Measurements from ENCODE around the gene SPATA31D4. TPM values are rescaled to one million over a fixed set of nuclear protein-coding genes. Genes with fewer than 3 reads are reported as not detected.

Gene SPATA31D4
- total RNA-seq, 1 donor from 2014 or later, result not detected

DNA sequence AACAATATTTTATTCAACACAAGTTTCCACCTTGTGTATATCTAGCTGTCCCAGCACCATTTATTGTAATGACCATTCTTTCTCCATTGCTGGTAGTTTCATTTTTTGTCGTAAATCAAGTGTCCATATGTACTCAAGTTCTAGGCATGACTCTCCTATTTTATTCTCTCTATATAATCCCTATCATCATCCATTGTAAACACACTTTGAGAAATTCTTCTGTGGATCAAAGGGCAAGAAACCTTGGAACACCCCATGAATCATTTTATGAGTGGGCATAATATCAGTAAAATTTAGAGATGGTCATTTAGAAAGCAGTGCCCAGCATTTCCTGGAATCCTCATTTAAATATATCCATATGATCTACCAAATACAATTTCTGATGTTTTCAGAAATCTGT is 35.8 kb upstream of the SPATA31D4 start:
- H3K4me3 ChIP-seq, result no peak overlapping the region
- DNase-seq, result no peak
- no peak overlapping the region for H3K27ac ChIP-seq (replicated peaks)
- TF ChIP-seq, protein P1, sequence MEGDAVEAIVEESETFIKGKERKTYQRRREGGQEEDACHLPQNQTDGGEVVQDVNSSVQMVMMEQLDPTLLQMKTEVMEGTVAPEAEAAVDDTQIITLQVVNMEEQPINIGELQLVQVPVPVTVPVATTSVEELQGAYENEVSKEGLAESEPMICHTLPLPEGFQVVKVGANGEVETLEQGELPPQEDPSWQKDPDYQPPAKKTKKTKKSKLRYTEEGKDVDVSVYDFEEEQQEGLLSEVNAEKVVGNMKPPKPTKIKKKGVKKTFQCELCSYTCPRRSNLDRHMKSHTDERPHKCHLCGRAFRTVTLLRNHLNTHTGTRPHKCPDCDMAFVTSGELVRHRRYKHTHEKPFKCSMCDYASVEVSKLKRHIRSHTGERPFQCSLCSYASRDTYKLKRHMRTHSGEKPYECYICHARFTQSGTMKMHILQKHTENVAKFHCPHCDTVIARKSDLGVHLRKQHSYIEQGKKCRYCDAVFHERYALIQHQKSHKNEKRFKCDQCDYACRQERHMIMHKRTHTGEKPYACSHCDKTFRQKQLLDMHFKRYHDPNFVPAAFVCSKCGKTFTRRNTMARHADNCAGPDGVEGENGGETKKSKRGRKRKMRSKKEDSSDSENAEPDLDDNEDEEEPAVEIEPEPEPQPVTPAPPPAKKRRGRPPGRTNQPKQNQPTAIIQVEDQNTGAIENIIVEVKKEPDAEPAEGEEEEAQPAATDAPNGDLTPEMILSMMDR (IDR thresholded peaks at IDR 0.05; ENCODE audit: borderline replicate concordance), result no peak
- no peaks in the 10 kb centered on the region for H3K9me3 ChIP-seq (replicated peaks)
- H3K36me3 ChIP-seq, result no peaks in the 10 kb centered on the region
- intact Hi-C loops (cut with micrococcal nuclease), result no loop called here
- H3K27me3 ChIP-seq (ENCODE audit: low read depth), result peaks cover 20% of the 10 kb centered on the region
- H3K4me1 ChIP-seq, result no peaks in the 10 kb centered on the region

DNA sequence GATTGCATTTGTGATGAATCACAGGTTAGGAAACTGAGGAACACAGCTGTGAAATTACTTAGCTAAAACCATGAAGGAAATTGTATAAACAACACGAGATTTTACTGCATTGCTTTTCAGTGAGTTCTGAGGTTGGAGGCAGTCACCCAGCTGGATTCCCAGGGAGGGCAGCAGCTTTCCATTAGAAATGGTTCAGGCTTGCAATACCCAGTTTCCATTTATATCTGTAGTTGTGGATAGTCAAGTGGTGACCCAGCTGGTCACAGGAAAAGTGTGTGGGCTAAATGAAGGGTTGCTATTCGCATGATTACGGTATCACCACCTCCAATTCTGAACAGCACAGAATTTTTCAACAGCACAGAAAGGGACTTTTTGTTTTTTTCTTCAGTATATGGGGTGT is 34.3 kb upstream of the SPATA31D4 start:
- no peak overlapping the region for H3K4me3 ChIP-seq
- DNase-seq, result no peak
- no peaks in the 10 kb centered on the region for H3K4me1 ChIP-seq
- H3K9me3 ChIP-seq (replicated peaks), result no peaks in the 10 kb centered on the region
- no peak overlapping the region for H3K27ac ChIP-seq (replicated peaks)
- no peaks in the 10 kb centered on the region for H3K36me3 ChIP-seq
- intact Hi-C loops (cut with micrococcal nuclease), result no loop called here
- TF ChIP-seq, protein P1 (IDR thresholded peaks at IDR 0.05; ENCODE audit: borderline replicate concordance), result no peak
- H3K27me3 ChIP-seq (ENCODE audit: low read depth), result peaks cover 8% of the 10 kb centered on the region

DNA sequence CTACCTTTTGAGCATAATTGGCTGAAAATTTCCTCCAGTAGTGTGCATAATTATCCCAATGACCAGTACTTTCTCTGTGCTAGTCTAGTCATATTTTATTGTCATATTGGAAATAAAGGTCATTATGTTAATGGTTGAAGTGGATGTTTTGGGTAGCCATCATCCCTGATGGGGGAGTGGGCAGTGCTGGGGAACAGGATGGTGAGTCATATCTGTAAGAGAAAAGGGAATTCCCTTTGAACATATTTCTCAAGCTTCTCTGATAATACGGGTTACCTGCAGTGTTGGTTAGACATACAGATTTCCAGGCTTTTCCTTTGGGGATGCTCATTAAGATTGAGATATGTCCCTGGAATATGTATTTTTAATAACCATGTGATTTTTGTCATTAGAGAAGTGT is 33.3 kb upstream of the SPATA31D4 start:
- H3K27me3 ChIP-seq (ENCODE audit: low read depth), result peaks cover 8% of the 10 kb centered on the region
- no peak overlapping the region for H3K27ac ChIP-seq (replicated peaks)
- TF ChIP-seq, protein P1 (IDR thresholded peaks at IDR 0.05; ENCODE audit: borderline replicate concordance), result no peak
- DNase-seq, result no peak
- intact Hi-C loops (cut with micrococcal nuclease), result no loop called here
- no peak overlapping the region for H3K4me3 ChIP-seq
- H3K36me3 ChIP-seq, result no peaks in the 10 kb centered on the region
- H3K9me3 ChIP-seq (replicated peaks), result no peaks in the 10 kb centered on the region
- no peaks in the 10 kb centered on the region for H3K4me1 ChIP-seq

DNA sequence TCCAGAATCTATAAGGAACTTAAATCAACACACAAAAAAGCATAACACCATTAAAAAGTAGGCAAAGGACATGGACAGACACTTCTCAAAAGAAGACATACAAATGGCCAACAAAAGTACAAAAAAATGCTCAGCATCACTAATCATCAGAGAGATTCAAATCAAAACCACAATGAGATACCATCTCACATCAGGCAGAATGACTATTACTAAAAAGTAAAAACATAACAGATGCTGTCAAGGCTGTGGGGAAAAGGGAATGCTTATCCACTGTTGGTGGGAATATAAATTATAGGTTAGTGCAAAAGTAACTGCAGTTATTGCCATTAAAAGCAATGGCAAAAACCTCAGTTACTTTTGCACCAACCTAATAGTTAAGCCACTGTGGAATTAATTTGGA is 32.2 kb upstream of the SPATA31D4 start:
- TF ChIP-seq, protein P1 (IDR thresholded peaks at IDR 0.05; ENCODE audit: borderline replicate concordance), result no peak
- Histone ChIP-seq H3K4me3 (no peak overlapping the region), H3K27me3 (ENCODE audit: low read depth) (peaks cover 8% of the 10 kb centered on the region), H3K4me1 (no peaks in the 10 kb centered on the region), H3K27ac (replicated peaks) (no peak overlapping the region), H3K36me3 (no peaks in the 10 kb centered on the region), H3K9me3 (replicated peaks) (no peaks in the 10 kb centered on the region)
- intact Hi-C loops (cut with micrococcal nuclease), result no loop called here
- DNase-seq, result no peak

DNA sequence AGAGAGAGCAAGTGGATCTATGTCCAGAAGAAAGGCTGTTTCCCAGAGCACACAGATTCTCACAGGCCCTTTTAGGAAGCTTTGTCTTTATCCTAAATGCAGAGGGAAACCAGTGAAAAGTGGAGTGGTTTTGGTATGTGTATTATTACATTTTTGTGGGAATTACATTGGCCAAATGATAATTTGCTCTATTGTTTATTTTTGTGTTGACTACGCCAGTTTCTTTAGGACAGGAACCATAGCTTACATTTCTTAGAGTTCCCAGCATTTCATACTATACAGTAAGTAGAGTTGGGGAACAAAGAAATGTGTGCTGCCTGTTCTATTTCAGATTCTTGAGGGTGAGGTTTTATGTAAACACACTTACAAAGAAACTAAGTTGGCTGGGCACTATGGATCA is 29.4 kb upstream of the SPATA31D4 start:
- TF ChIP-seq, protein P1 (IDR thresholded peaks at IDR 0.05; ENCODE audit: borderline replicate concordance), result no peak
- intact Hi-C loops (cut with micrococcal nuclease), result no loop called here
- Histone ChIP-seq H3K4me3 (no peak overlapping the region), H3K4me1 (no peaks in the 10 kb centered on the region), H3K9me3 (replicated peaks) (no peaks in the 10 kb centered on the region), H3K27ac (replicated peaks) (no peak overlapping the region), H3K27me3 (ENCODE audit: low read depth) (peaks cover 22% of the 10 kb centered on the region), H3K36me3 (no peaks in the 10 kb centered on the region)
- DNase-seq, result no peak

DNA sequence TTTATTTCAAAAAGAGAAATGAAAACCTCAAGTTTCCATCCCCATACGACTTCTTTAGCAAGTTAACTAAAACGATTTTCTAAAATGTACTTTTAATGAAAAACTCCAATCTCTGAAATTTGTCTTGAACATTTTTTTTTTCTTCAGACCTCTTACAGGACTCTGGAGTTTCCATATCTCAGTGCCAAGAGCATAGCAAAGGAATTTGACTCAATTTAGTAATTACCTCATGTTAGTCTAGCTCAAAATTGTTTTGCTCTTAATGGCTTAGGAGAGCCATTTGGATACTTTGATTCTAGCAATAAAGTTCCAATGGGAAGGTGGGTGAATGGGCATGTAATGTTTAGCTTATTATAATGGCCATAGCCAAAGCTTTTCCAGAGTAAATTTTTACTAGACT is 26.0 kb upstream of the SPATA31D4 start:
- no peak for DNase-seq
- Histone ChIP-seq H3K27me3 (ENCODE audit: low read depth) (peaks cover 28% of the 10 kb centered on the region), H3K9me3 (replicated peaks) (no peaks in the 10 kb centered on the region), H3K27ac (replicated peaks) (no peak overlapping the region), H3K36me3 (no peaks in the 10 kb centered on the region), H3K4me1 (no peaks in the 10 kb centered on the region), H3K4me3 (no peak overlapping the region)
- TF ChIP-seq, protein P1 (IDR thresholded peaks at IDR 0.05; ENCODE audit: borderline replicate concordance), result no peak
- intact Hi-C loops (cut with micrococcal nuclease), result no loop called here
